Panc1 (cell line): ENCODE measurements around the gene MRPS34.

ENCODE experiments used
- POLR2AphosphoS5 ChIP-seq: IDR thresholded peaks from 2 replicates; pipeline ENCODE4 v1.6.1; 2012; ENCODE audit warnings: mild to moderate bottlenecking, low read depth, low read length, moderate library complexity
- REST ChIP-seq, 2 experiments: IDR thresholded peaks; 2 replicates each; pipeline ENCODE4 v1.6.1; 2011 to 2012; ENCODE audit warnings: low read depth in 2 of 2, control low read depth in 1 of 2, low read length in 1 of 2, mild to moderate bottlenecking in 1 of 2, moderate library complexity in 1 of 2; ENCODE audit not compliant: insufficient read depth in 1 of 2
- SIN3A ChIP-seq: IDR thresholded peaks from 2 replicates; pipeline ENCODE4 v1.6.1; 2012; ENCODE audit warnings: low read depth, mild to moderate bottlenecking, low read length, moderate library complexity, borderline replicate concordance; ENCODE audit not compliant: insufficient read depth
- TCF7L2 ChIP-seq: IDR thresholded peaks from 2 replicates; pipeline ENCODE4 v1.6.1; 2011; ENCODE audit warnings: mild to moderate bottlenecking, low read depth, low read length, inconsistent platforms
- TF ChIP-seq, protein P1 (sequence below): fragments of 450-650 bp; IDR thresholded peaks from 2 replicates; pipeline ENCODE4 v1.5.1; 2017; ENCODE audit warnings: mild to moderate bottlenecking

DNA sequence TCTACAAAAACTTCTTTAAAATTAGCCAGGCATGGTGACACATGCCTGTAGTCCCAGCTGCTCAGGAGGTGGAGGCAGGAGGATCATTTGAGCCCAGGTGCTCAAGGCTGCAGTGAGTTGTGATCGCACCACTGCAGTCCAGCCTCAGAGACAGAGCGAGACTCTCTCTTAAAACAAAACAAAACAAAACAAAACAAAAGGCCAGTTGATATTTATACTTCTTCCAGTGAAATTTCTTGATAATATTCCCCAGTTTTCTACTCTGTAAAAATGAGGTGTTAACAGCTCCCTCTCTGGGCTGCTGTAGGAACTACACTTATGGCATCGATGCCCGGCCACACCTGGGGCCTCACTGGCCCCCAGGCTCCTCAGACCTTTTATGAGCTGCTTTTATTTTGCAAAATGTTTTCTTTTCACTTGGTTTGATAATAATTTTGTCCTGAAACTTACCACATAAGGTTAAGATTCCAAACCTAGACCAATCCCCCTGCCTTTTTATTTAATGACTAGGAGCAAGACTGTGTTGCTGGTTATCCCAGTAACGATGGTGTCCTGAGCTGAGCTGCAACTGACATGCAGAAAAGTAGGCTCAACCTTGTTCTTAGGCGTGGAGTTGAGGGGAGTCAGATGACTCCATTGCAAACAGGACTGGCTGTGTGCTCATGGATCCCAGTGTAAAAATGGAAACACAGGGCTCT lies 49.3 kb downstream of the MRPS34 start:
- no peak for TF ChIP-seq TCF7L2
- TF ChIP-seq, protein P1, sequence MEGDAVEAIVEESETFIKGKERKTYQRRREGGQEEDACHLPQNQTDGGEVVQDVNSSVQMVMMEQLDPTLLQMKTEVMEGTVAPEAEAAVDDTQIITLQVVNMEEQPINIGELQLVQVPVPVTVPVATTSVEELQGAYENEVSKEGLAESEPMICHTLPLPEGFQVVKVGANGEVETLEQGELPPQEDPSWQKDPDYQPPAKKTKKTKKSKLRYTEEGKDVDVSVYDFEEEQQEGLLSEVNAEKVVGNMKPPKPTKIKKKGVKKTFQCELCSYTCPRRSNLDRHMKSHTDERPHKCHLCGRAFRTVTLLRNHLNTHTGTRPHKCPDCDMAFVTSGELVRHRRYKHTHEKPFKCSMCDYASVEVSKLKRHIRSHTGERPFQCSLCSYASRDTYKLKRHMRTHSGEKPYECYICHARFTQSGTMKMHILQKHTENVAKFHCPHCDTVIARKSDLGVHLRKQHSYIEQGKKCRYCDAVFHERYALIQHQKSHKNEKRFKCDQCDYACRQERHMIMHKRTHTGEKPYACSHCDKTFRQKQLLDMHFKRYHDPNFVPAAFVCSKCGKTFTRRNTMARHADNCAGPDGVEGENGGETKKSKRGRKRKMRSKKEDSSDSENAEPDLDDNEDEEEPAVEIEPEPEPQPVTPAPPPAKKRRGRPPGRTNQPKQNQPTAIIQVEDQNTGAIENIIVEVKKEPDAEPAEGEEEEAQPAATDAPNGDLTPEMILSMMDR: peak; percentile 92
- TF ChIP-seq POLR2AphosphoS5: no peak
- TF ChIP-seq SIN3A: no peak
- no peak for TF ChIP-seq REST (IDR thresholded peaks at IDR 0.05; ENCODE audit: insufficient read depth in 1 of 2, low read depth in 2 of 2, low read length in 1 of 2)
